Natural killer cell treated with Interleukin-12 subunit alpha and Interleukin-12 subunit beta and Interleukin-15 and Interleukin-18, amount 100 ng/mL, for 72 hours (primary cell): ENCODE measurements around the gene TTC34. TPM values are rescaled to one million over a fixed set of nuclear protein-coding genes. Genes with fewer than 3 reads are reported as not detected.

Source experiments
- ATAC-seq, 2 donors: fragments of 150-1000 bp; cut with Tn5 transposase in 1 of 2; sonication (Bioruptor Pico), chemical (Tn5 transposase) in 1 of 2; 2 replicates each; pipeline ENCODE4 v1.10.0; 2021
- DNase-seq: peaks from one replicate; pipeline ENCODE4 v3.0.0; 2022; ENCODE audit warnings: low spot score
- H3K27ac Mint-ChIP-seq, 2 donors: 1 replicate in 1 of 2; 2 replicates in 1 of 2; pipeline ENCODE4 v1.8.0; 2022; ENCODE audit warnings: mixed read lengths in 2 of 2, mild to moderate bottlenecking in 1 of 2, moderate library complexity in 1 of 2
- H3K27me3 Mint-ChIP-seq, 2 donors: 1 replicate in 1 of 2; 2 replicates in 1 of 2; pipeline ENCODE4 v1.8.0; 2022; ENCODE audit warnings: mixed read lengths in 2 of 2
- H3K36me3 Mint-ChIP-seq: one replicate; pipeline ENCODE4 v1.8.0; 2022; ENCODE audit warnings: mixed read lengths
- H3K4me1 Mint-ChIP-seq, 2 donors: 1 replicate in 1 of 2; 2 replicates in 1 of 2; pipeline ENCODE4 v1.8.0; 2022; ENCODE audit warnings: low read depth in 2 of 2, mixed read lengths in 2 of 2, mild to moderate bottlenecking in 1 of 2
- H3K4me3 Mint-ChIP-seq: one replicate; pipeline ENCODE4 v1.8.0; 2022; ENCODE audit warnings: mixed read lengths
- H3K9me3 Mint-ChIP-seq: 2 replicates; pipeline ENCODE4 v1.8.0; 2022; ENCODE audit warnings: mixed read lengths
- total RNA-seq, 2 donors: library from RNA; stranded (reverse); gene quantifications; one replicate each; pipeline ENCODE4 v1.2.3, GENCODE V29; 2022

The TTC34 gene
- total RNA-seq: under 1 TPM; 0.40 to 0.56 TPM

- H3K36me3 Mint-ChIP-seq: no peaks in the 10 kb centered on the region
- no peak within 1 kb of the TSS for H3K4me3 Mint-ChIP-seq
- H3K4me1 Mint-ChIP-seq: no peaks in the 10 kb centered on the region
- peak; percentile 62 for DNase-seq
- no peak within 1 kb of the TSS for H3K27ac Mint-ChIP-seq
- ATAC-seq: peak; percentile 57 to 71
- no peaks in the 10 kb centered on the region for H3K9me3 Mint-ChIP-seq
- peaks cover 0 to 6% of the 10 kb centered on the region in 2 donors for H3K27me3 Mint-ChIP-seq
Observed at GRCh38 chr1:2801535-2802291, at the start of gene TTC34. Gene TTC34, minus strand, starts transcription at chr1:2801693. Its CDS starts 866 bp downstream, at chr1:2800827.

- DNase-seq (peak; percentile 42), ATAC-seq (no peak)
- H3K4me3 Mint-ChIP-seq: no peak overlapping the region
- no peaks in the 10 kb centered on the region for H3K9me3 Mint-ChIP-seq
- H3K27ac Mint-ChIP-seq: no peak overlapping the region
- H3K36me3 Mint-ChIP-seq: no peaks in the 10 kb centered on the region
- peaks cover 16 to 20% of the 10 kb centered on the region in 2 donors for H3K27me3 Mint-ChIP-seq
- H3K4me1 Mint-ChIP-seq: no peaks in the 10 kb centered on the region
Observed at GRCh38 chr1:2850502-2850901, 49.0 kb upstream of the TTC34 start.

GRCh38 chr1:2848006-2848670, 46.6 kb upstream of the TTC34 start:
- peak; percentile 37 for DNase-seq
- ATAC-seq: peak in 1 of 2 donors; percentile 38
- H3K27ac Mint-ChIP-seq: no peak overlapping the region
- no peaks in the 10 kb centered on the region for H3K4me1 Mint-ChIP-seq
- H3K4me3 Mint-ChIP-seq: no peak overlapping the region
- H3K36me3 Mint-ChIP-seq: no peaks in the 10 kb centered on the region
- H3K27me3 Mint-ChIP-seq: peaks cover 25 to 35% of the 10 kb centered on the region in 2 donors
- H3K9me3 Mint-ChIP-seq: no peaks in the 10 kb centered on the region

GRCh38 chr1:2847086-2847985, 45.8 kb upstream of the TTC34 start:
- Mint-ChIP-seq H3K27me3 (peaks cover 25 to 35% of the 10 kb centered on the region in 2 donors), H3K36me3 (no peaks in the 10 kb centered on the region), H3K4me1 (no peaks in the 10 kb centered on the region), H3K27ac (no peak overlapping the region), H3K4me3 (no peak overlapping the region), H3K9me3 (no peaks in the 10 kb centered on the region)
- ATAC-seq (peak in 1 of 2 donors; percentile 24), DNase-seq (peak; percentile 57)

GRCh38 chr1:2845869-2846268, 44.4 kb upstream of the TTC34 start:
- DNase-seq (no peak), ATAC-seq (no peak)
- H3K27ac Mint-ChIP-seq: no peak overlapping the region
- no peaks in the 10 kb centered on the region for H3K36me3 Mint-ChIP-seq
- no peak overlapping the region for H3K4me3 Mint-ChIP-seq
- peaks cover 6 to 7% of the 10 kb centered on the region in 2 donors for H3K4me1 Mint-ChIP-seq
- peaks cover 25 to 35% of the 10 kb centered on the region in 2 donors for H3K27me3 Mint-ChIP-seq
- H3K9me3 Mint-ChIP-seq: no peaks in the 10 kb centered on the region

GRCh38 chr1:2840036-2840809, 38.7 kb upstream of the TTC34 start:
- no peaks in the 10 kb centered on the region for H3K9me3 Mint-ChIP-seq
- peak overlapping the region; percentile 47 to 62 for H3K27ac Mint-ChIP-seq
- H3K4me1 Mint-ChIP-seq: peaks cover 19 to 20% of the 10 kb centered on the region in 2 donors
- ATAC-seq (peak; percentile 79 to 80), DNase-seq (peak; percentile 56)
- peaks cover 6 to 12% of the 10 kb centered on the region in 2 donors for H3K27me3 Mint-ChIP-seq
- peak overlapping the region; percentile 14 for H3K4me3 Mint-ChIP-seq
- H3K36me3 Mint-ChIP-seq: no peaks in the 10 kb centered on the region

GRCh38 chr1:2837823-2838222, 36.3 kb upstream of the TTC34 start:
- no peaks in the 10 kb centered on the region for H3K36me3 Mint-ChIP-seq
- no peak overlapping the region for H3K4me3 Mint-ChIP-seq
- DNase-seq: peak; percentile 46
- no peak for ATAC-seq
- H3K9me3 Mint-ChIP-seq: no peaks in the 10 kb centered on the region
- no peak overlapping the region for H3K27ac Mint-ChIP-seq
- H3K4me1 Mint-ChIP-seq: peaks cover 19 to 20% of the 10 kb centered on the region in 2 donors
- H3K27me3 Mint-ChIP-seq: no peaks in the 10 kb centered on the region

GRCh38 chr1:2837316-2837715, 35.8 kb upstream of the TTC34 start:
- Mint-ChIP-seq H3K4me3 (no peak overlapping the region), H3K36me3 (no peaks in the 10 kb centered on the region), H3K9me3 (no peaks in the 10 kb centered on the region), H3K4me1 (peaks cover 19 to 20% of the 10 kb centered on the region in 2 donors), H3K27me3 (no peaks in the 10 kb centered on the region), H3K27ac (no peak overlapping the region)
- ATAC-seq (no peak), DNase-seq (peak; percentile 39)

GRCh38 chr1:2836333-2836970, 35.0 kb upstream of the TTC34 start:
- Mint-ChIP-seq H3K27me3 (no peaks in the 10 kb centered on the region), H3K4me1 (peaks cover 18 to 19% of the 10 kb centered on the region in 2 donors), H3K36me3 (no peaks in the 10 kb centered on the region), H3K9me3 (no peaks in the 10 kb centered on the region), H3K4me3 (no peak overlapping the region), H3K27ac (no peak overlapping the region)
- DNase-seq: peak; percentile 52
- no peak for ATAC-seq

GRCh38 chr1:2835650-2836159, 34.2 kb upstream of the TTC34 start:
- H3K4me1 Mint-ChIP-seq: peaks cover 10 to 13% of the 10 kb centered on the region in 2 donors
- no peaks in the 10 kb centered on the region for H3K27me3 Mint-ChIP-seq
- ATAC-seq (no peak), DNase-seq (peak; percentile 41)
- no peak overlapping the region for H3K4me3 Mint-ChIP-seq
- no peaks in the 10 kb centered on the region for H3K36me3 Mint-ChIP-seq
- H3K9me3 Mint-ChIP-seq: no peaks in the 10 kb centered on the region
- H3K27ac Mint-ChIP-seq: no peak overlapping the region

GRCh38 chr1:2834741-2835564, 33.5 kb upstream of the TTC34 start:
- H3K36me3 Mint-ChIP-seq: no peaks in the 10 kb centered on the region
- no peak for ATAC-seq
- peak; percentile 42 for DNase-seq
- no peaks in the 10 kb centered on the region for H3K27me3 Mint-ChIP-seq
- no peak overlapping the region for H3K27ac Mint-ChIP-seq
- H3K4me3 Mint-ChIP-seq: no peak overlapping the region
- H3K9me3 Mint-ChIP-seq: no peaks in the 10 kb centered on the region
- peaks cover 3 to 5% of the 10 kb centered on the region in 2 donors for H3K4me1 Mint-ChIP-seq

GRCh38 chr1:2834146-2834475, 32.6 kb upstream of the TTC34 start:
- ATAC-seq (no peak), DNase-seq (peak; percentile 53)
- Mint-ChIP-seq H3K9me3 (no peaks in the 10 kb centered on the region), H3K36me3 (no peaks in the 10 kb centered on the region), H3K27ac (no peak overlapping the region), H3K4me1 (no peaks in the 10 kb centered on the region), H3K4me3 (no peak overlapping the region), H3K27me3 (no peaks in the 10 kb centered on the region)
